CD14-positive monocyte (primary cell): ENCODE results near the gene COX6A2. TPM values are rescaled to one million over a fixed set of nuclear protein-coding genes. Genes with fewer than 3 reads are reported as not detected.

Experiments used
- DNase-seq, 3 donors: peaks; one replicate each; pipeline ENCODE4 v3.0.0-alpha.2; 2011 to 2022
- H2AFZ ChIP-seq: 2 replicates; pipeline ENCODE4 v1.6.0; 2012; ENCODE audit warnings: mild to moderate bottlenecking, low read depth, low read length, inconsistent platforms; ENCODE audit not compliant: insufficient read depth, poor library complexity, severe bottlenecking
- H3K27ac ChIP-seq, 2 donors: 1 replicate in 1 of 2; 2 replicates in 1 of 2; pipeline ENCODE4 v1.5.1; 2012 to 2013; ENCODE audit warnings: low read length in 2 of 2, control low read depth in 1 of 2, inconsistent platforms in 1 of 2, low read depth in 1 of 2, mild to moderate bottlenecking in 1 of 2
- H3K27me3 ChIP-seq, 2 donors: one replicate each; pipeline versions ENCODE4 v1.6.0 to v1.6.1; 2011 to 2013; ENCODE audit warnings: low read length in 2 of 2; ENCODE audit not compliant: control insufficient read depth in 2 of 2, insufficient read depth in 2 of 2
- H3K36me3 ChIP-seq, 2 donors: replicated peaks in 1 of 2; 1 replicate in 1 of 2; 2 replicates in 1 of 2; pipeline versions ENCODE4 v1.5.1 to v1.6.1; 2012 to 2013; ENCODE audit warnings: low read length in 2 of 2, control low read depth in 1 of 2, inconsistent platforms in 1 of 2, mild to moderate bottlenecking in 1 of 2; ENCODE audit not compliant: insufficient read depth in 2 of 2, control insufficient read depth in 1 of 2
- H3K4me1 ChIP-seq, 2 donors: 1 replicate in 1 of 2; 2 replicates in 1 of 2; pipeline versions ENCODE4 v1.5.1 to v1.6.1; 2012 to 2013; ENCODE audit warnings: low read length in 2 of 2, control low read depth in 1 of 2, inconsistent platforms in 1 of 2, mild to moderate bottlenecking in 1 of 2, moderate library complexity in 1 of 2; ENCODE audit not compliant: insufficient read depth in 2 of 2, control insufficient read depth in 1 of 2
- H3K4me2 ChIP-seq: replicated peaks from 2 replicates; pipeline ENCODE3; 2012; ENCODE audit warnings: low read length, moderate library complexity, mild to moderate bottlenecking; ENCODE audit not compliant: poor library complexity, severe bottlenecking; ENCODE audit errors: extremely low read depth
- H3K4me3 ChIP-seq, 3 experiments: fragments of 200-600 bp in 1 of 3; sonication (generic) in 1 of 3; replicated peaks in 1 of 3; 1 replicate in 2 of 3; 2 replicates in 1 of 3; pipeline ENCODE4 v1.5.1; 2011 to 2013; ENCODE audit warnings: low read length in 3 of 3, mild to moderate bottlenecking in 3 of 3, control low read depth in 2 of 3, low read depth in 2 of 3, inconsistent platforms in 1 of 3, moderate library complexity in 1 of 3
- H3K79me2 ChIP-seq: 2 replicates; pipeline ENCODE4 v1.6.0; 2012; ENCODE audit warnings: mild to moderate bottlenecking, control low read depth, inconsistent platforms, low read length, moderate library complexity; ENCODE audit not compliant: insufficient read depth
- H3K9ac ChIP-seq: 2 replicates; pipeline ENCODE4 v1.6.0; 2017; ENCODE audit warnings: low read length, mild to moderate bottlenecking; ENCODE audit not compliant: insufficient read depth, poor library complexity, severe bottlenecking
- H3K9me3 ChIP-seq, 2 donors: replicated peaks in 1 of 2; 1 replicate in 1 of 2; 2 replicates in 1 of 2; pipeline versions ENCODE4 v1.5.1 to v1.6.1; 2012 to 2013; ENCODE audit warnings: low read length in 2 of 2, control low read depth in 1 of 2; ENCODE audit not compliant: control insufficient read depth in 1 of 2, insufficient read depth in 1 of 2
- H4K20me1 ChIP-seq: 2 replicates; pipeline ENCODE4 v1.6.0; 2012; ENCODE audit warnings: mild to moderate bottlenecking, low read length, control low read depth, moderate library complexity; ENCODE audit not compliant: insufficient read depth
- H3K27ac Mint-ChIP-seq, 7 donors: one replicate each; pipeline ENCODE4 v1.8.0; 2020; ENCODE audit warnings: mild to moderate bottlenecking in 7 of 7, mixed read lengths in 7 of 7, moderate library complexity in 6 of 7, inconsistent platforms in 2 of 7
- H3K27me3 Mint-ChIP-seq, 3 donors: one replicate each; pipeline ENCODE4 v1.8.0; 2021 to 2022; ENCODE audit warnings: low read depth in 3 of 3, mild to moderate bottlenecking in 3 of 3, mixed read lengths in 3 of 3, moderate library complexity in 3 of 3, inconsistent platforms in 1 of 3
- H3K36me3 Mint-ChIP-seq, 2 donors: one replicate each; pipeline ENCODE4 v1.8.0; 2020; ENCODE audit warnings: mixed read lengths in 2 of 2, inconsistent platforms in 1 of 2, mild to moderate bottlenecking in 1 of 2
- H3K4me1 Mint-ChIP-seq: one replicate; pipeline ENCODE4 v1.8.0; 2020; ENCODE audit warnings: mild to moderate bottlenecking, mixed read lengths
- H3K4me3 Mint-ChIP-seq, 2 donors: one replicate each; pipeline ENCODE4 v1.8.0; 2020; ENCODE audit warnings: mild to moderate bottlenecking in 2 of 2, mixed read lengths in 2 of 2, moderate library complexity in 1 of 2
- H3K9me3 Mint-ChIP-seq, 7 donors: one replicate each; pipeline ENCODE4 v1.8.0; 2020 to 2022; ENCODE audit warnings: mixed read lengths in 7 of 7, mild to moderate bottlenecking in 6 of 7, moderate library complexity in 6 of 7, inconsistent platforms in 2 of 7
- WGBS: methylation state at CpG from one replicate; pipeline ENCODE4 v1.1.5; 2013; ENCODE audit warnings: missing lambda C conversion rate; ENCODE audit not compliant: insufficient coverage; 5-methylcytosine and 5-hydroxymethylcytosine counted together
- intact Hi-C, 2 donors: fragments of 100-400 bp; cut with micrococcal nuclease; formaldehyde crosslinking; loops; one replicate each; pipeline versions ENCODE4 v1.15.0 to v1.15.1; 2023
- polyA plus RNA-seq, 3 donors: library from polyadenylated mRNA; depleted of rRNA in 1 of 3; unstranded in 2 of 3; stranded (reverse) in 1 of 3; fragments of 300-500 nt in 2 of 3; fragments of >200 nt in 1 of 3; fragmentation: Illumina TruSeq in 2 of 3; gene quantifications; 1 replicate in 2 of 3; 2 replicates in 1 of 3; pipeline ENCODE4 v1.2.3, GENCODE V29; 2012 to 2021
- TF ChIP-seq, protein P1 (sequence below): fragments of 200-600 bp; IDR thresholded peaks from one replicate; pipeline ENCODE4 v1.8.0; 2022; ENCODE audit warnings: antibody characterized with exemption, mild to moderate bottlenecking

The COX6A2 gene
- polyA plus RNA-seq, 3 donors = not detected

DNA sequence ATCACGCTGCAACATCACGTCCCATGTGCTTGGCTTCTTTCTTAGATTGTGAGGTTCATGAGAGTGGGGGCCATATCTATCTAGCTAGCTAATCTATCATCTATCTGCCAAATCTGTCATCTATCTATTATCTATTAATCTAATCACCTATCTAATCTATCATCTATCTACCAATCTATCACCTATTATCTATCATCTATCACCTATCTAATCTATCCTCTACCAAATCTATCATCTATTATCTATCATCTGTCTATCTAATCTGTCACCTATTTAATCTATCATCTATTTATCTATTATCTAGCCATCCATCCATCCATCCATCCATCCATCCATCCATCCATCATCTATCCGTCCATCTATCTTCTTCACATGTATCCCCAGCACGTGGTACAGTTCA lies 14.2 kb downstream of the COX6A2 start:
- H3K27me3 ChIP-seq = no peaks in the 10 kb centered on the region
- no peaks in the 10 kb centered on the region for H3K4me1 ChIP-seq
- TF ChIP-seq, protein P1, sequence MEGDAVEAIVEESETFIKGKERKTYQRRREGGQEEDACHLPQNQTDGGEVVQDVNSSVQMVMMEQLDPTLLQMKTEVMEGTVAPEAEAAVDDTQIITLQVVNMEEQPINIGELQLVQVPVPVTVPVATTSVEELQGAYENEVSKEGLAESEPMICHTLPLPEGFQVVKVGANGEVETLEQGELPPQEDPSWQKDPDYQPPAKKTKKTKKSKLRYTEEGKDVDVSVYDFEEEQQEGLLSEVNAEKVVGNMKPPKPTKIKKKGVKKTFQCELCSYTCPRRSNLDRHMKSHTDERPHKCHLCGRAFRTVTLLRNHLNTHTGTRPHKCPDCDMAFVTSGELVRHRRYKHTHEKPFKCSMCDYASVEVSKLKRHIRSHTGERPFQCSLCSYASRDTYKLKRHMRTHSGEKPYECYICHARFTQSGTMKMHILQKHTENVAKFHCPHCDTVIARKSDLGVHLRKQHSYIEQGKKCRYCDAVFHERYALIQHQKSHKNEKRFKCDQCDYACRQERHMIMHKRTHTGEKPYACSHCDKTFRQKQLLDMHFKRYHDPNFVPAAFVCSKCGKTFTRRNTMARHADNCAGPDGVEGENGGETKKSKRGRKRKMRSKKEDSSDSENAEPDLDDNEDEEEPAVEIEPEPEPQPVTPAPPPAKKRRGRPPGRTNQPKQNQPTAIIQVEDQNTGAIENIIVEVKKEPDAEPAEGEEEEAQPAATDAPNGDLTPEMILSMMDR = no peak
- no peak overlapping the region for H2AFZ ChIP-seq
- H3K9ac ChIP-seq = no peak overlapping the region
- DNase-seq = no peak
- no peaks in the 10 kb centered on the region for H3K79me2 ChIP-seq
- Mint-ChIP-seq H3K27me3 (peaks cover 2 to 12% (median 8%) of the 10 kb centered on the region in 3 donors), H3K27ac (no peak overlapping the region), H3K4me1 (peaks cover 3% of the 10 kb centered on the region), H3K4me3 (no peak overlapping the region), H3K9me3 (peaks cover 0 to 3% (median 0%) of the 10 kb centered on the region in 7 donors), H3K36me3 (no peaks in the 10 kb centered on the region)
- H3K27ac ChIP-seq = no peak overlapping the region
- H4K20me1 ChIP-seq = no peaks in the 10 kb centered on the region
- intact Hi-C loops = no loop called here
- 97% methylated on average over 2 of the region's 4 CpGs for WGBS
- no peaks in the 10 kb centered on the region for H3K9me3 ChIP-seq
- H3K4me2 ChIP-seq = no peak overlapping the region
- H3K36me3 ChIP-seq = no peaks in the 10 kb centered on the region
- no peak overlapping the region for H3K4me3 ChIP-seq

DNA sequence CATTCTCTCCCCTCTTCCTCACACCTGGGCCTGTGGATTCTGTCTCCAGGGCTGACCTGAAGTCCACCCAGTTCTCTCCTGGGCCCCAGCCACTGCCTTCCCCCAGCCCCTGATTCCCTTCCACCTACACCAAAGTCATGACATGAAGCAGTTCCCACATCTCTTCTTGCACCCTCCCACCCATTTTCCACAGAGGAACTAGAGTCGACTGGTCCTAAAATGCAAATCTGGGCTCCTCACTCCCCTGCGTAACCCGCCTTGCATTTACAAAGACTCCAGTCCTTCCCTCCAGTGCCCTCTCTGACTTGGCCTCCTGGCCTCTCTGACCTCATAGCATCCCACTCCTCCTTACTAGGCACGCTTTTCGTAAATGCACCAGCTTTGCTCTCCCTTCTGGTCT lies 14.8 kb downstream of the COX6A2 start:
- no peaks in the 10 kb centered on the region for H3K27me3 ChIP-seq
- intact Hi-C loops = no loop called here
- H3K9ac ChIP-seq = no peak overlapping the region
- H2AFZ ChIP-seq = no peak overlapping the region
- H3K4me3 ChIP-seq = no peak overlapping the region
- no peaks in the 10 kb centered on the region for H4K20me1 ChIP-seq
- H3K4me3 Mint-ChIP-seq = no peak overlapping the region
- H3K4me2 ChIP-seq = no peak overlapping the region
- H3K36me3 ChIP-seq = no peaks in the 10 kb centered on the region
- peaks cover 2 to 15% (median 8%) of the 10 kb centered on the region in 3 donors for H3K27me3 Mint-ChIP-seq
- H3K4me1 Mint-ChIP-seq = peaks cover 3% of the 10 kb centered on the region
- 87% methylated on average over 5 of the region's 5 CpGs for WGBS
- TF ChIP-seq, protein P1 = no peak
- DNase-seq = no peak
- H3K36me3 Mint-ChIP-seq = no peaks in the 10 kb centered on the region
- H3K4me1 ChIP-seq = no peaks in the 10 kb centered on the region
- no peak overlapping the region for H3K27ac Mint-ChIP-seq
- peaks cover 0 to 3% (median 0%) of the 10 kb centered on the region in 7 donors for H3K9me3 Mint-ChIP-seq
- H3K9me3 ChIP-seq = no peaks in the 10 kb centered on the region
- H3K79me2 ChIP-seq = no peaks in the 10 kb centered on the region
- H3K27ac ChIP-seq = no peak overlapping the region
